Osteoblast (primary cell): ENCODE measurements around the gene UGP2. TPM values are rescaled to one million over a fixed set of nuclear protein-coding genes. Genes with fewer than 3 reads are reported as not detected.

Experiments used
- small RNA-seq: library from RNA; depleted of rRNA; stranded (forward); fragments of <200 nt; gene quantifications from one replicate; pipeline ENCODE3, GENCODE V24; 2012
- total RNA-seq: library from RNA; depleted of rRNA; stranded (reverse); fragments of >200 nt; gene quantifications from 2 replicates; pipeline ENCODE4 v1.2.3, GENCODE V29; 2012

Gene UGP2
- total RNA-seq, 1 donor = 123 TPM

Small RNAs within 50 kb of the gene (small RNA-seq; reads per million reads assigned to genes)
- not detected for gene RF01293

Other genes with a start within 250 kb of the UGP2 start
- 18.8 and 20.6 TPM in 2 replicates for gene VPS54, start 177.5 kb downstream of the UGP2 start, total RNA-seq